Gastroesophageal sphincter (tissue), 4 donors: Measurements from ENCODE around the gene OMG. TPM values are rescaled to one million over a fixed set of nuclear protein-coding genes. Genes with fewer than 3 reads are reported as not detected.
A peak's percentile ranks its signal among the peaks of the same experiment; 100 is the strongest.

Experiments used
- ATAC-seq: fragments of 150-250 bp; one replicate; pipeline ENCODE4 v1.9.1; 2016; ENCODE audit warnings: mild to moderate bottlenecking, moderate library complexity
- H3K27ac ChIP-seq, 4 donors: fragments of 200-600 bp; sonication (generic) in 3 of 4; 1 replicate in 3 of 4; 2 replicates in 1 of 4; pipeline ENCODE4 v1.5.1; 2016 to 2019
- H3K27me3 ChIP-seq: fragments of 200-600 bp; sonication (generic); one replicate; pipeline ENCODE4 v1.5.1; 2019
- H3K36me3 ChIP-seq, 2 donors: fragments of 200-600 bp; sonication (generic); one replicate each; pipeline ENCODE4 v1.5.1; 2019; ENCODE audit warnings: control low read depth in 1 of 2
- H3K4me1 ChIP-seq, 3 donors: fragments of 200-600 bp; sonication (generic); 1 replicate in 2 of 3; 2 replicates in 1 of 3; pipeline ENCODE4 v1.5.1; 2016 to 2019; ENCODE audit warnings: control low read depth in 2 of 3
- H3K4me3 ChIP-seq, 2 donors: fragments of 200-600 bp; sonication (generic); one replicate each; pipeline ENCODE4 v1.5.1; 2019; ENCODE audit warnings: mild to moderate bottlenecking in 1 of 2, moderate library complexity in 1 of 2
- H3K9me3 ChIP-seq, 3 donors: fragments of 200-600 bp; sonication (generic); one replicate each; pipeline ENCODE4 v1.5.1; 2017 to 2019; ENCODE audit warnings: control low read depth in 2 of 3
- EP300 ChIP-seq: sonication (generic); formaldehyde crosslinking; IDR thresholded peaks from one replicate; pipeline ENCODE4 v1.6.1; 2017; ENCODE audit warnings: antibody characterized with exemption, mild to moderate bottlenecking
- POLR2A ChIP-seq, 2 donors: fragments of 450-650 bp; IDR thresholded peaks; one replicate each; pipeline ENCODE4 v1.6.1; 2017; ENCODE audit warnings: antibody characterized with exemption in 2 of 2, mild to moderate bottlenecking in 2 of 2, moderate library complexity in 1 of 2
- POLR2AphosphoS5 ChIP-seq: sonication (generic); formaldehyde crosslinking; IDR thresholded peaks from one replicate; pipeline ENCODE4 v1.6.1; 2017; ENCODE audit warnings: antibody characterized with exemption
- WGBS, 2 donors: methylation state at CpG; one replicate each; pipeline ENCODE4 v1.1.5; 2018; ENCODE audit warnings: low coverage in 1 of 2; 5-methylcytosine and 5-hydroxymethylcytosine counted together
- total RNA-seq, 4 donors: library from RNA; depleted of rRNA; stranded (reverse); fragments of >200 nt; gene quantifications; one replicate each; pipeline ENCODE4 v1.1.0, GENCODE V29; 2016
- TF ChIP-seq, protein P1 (sequence below), 4 experiments: fragments of 200-600 bp in 2 of 4; fragments of 450-650 bp in 2 of 4; sonication (generic) in 1 of 4; IDR thresholded peaks; one replicate each; pipeline ENCODE4 v1.5.1; 2017 to 2019; ENCODE audit warnings: antibody characterized with exemption in 4 of 4, mild to moderate bottlenecking in 2 of 4, moderate library complexity in 2 of 4

The OMG gene
- total RNA-seq, 4 donors from 2014 or later = not detected

DNA sequence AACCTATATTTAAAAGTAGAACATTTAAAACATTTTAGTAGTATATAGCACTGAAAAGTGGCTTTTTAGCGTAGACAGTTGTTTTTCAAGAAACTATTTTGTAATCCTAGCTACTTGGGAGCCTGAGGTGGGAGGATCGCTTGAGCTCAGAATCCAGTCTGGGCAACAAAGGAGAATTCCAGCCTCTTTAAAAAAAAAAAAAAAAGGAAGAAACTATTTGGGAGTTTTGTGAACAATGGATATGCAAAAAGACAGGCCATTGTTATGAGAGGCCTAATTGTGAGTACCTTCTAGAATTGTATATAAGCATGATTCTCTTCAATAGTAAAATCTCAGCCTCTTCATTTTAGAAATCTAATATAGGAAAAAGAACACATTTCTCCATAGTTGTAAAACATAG is 17.6 kb downstream of the OMG start:
- WGBS, 2 donors = 93 to 96% methylated on average over 2 of the region's 2 CpGs
- TF ChIP-seq, protein P1, sequence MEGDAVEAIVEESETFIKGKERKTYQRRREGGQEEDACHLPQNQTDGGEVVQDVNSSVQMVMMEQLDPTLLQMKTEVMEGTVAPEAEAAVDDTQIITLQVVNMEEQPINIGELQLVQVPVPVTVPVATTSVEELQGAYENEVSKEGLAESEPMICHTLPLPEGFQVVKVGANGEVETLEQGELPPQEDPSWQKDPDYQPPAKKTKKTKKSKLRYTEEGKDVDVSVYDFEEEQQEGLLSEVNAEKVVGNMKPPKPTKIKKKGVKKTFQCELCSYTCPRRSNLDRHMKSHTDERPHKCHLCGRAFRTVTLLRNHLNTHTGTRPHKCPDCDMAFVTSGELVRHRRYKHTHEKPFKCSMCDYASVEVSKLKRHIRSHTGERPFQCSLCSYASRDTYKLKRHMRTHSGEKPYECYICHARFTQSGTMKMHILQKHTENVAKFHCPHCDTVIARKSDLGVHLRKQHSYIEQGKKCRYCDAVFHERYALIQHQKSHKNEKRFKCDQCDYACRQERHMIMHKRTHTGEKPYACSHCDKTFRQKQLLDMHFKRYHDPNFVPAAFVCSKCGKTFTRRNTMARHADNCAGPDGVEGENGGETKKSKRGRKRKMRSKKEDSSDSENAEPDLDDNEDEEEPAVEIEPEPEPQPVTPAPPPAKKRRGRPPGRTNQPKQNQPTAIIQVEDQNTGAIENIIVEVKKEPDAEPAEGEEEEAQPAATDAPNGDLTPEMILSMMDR (IDR thresholded peaks at IDR 0.05) = no peak
- TF ChIP-seq POLR2AphosphoS5 (no peak), EP300 (no peak), POLR2A (IDR thresholded peaks at IDR 0.05) (no peak)

DNA sequence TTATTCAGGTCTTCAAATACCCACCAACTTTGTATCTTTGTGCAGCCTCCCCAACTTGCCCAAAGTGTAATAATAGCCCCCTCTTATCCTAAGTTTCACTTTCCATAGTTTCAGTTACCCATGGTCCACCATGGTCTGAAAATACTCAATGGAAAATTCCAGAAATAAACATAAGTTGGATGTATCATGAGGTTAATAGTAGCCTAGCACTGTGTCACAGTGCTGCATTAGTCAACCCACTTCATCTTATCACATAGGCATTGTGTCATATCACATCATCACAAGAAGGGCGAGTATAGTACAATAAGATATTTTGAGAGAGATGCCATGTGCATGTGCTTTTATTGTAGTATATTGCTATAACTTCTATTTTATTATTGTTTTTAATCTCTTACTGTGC is 21.9 kb downstream of the OMG start:
- no peak for ATAC-seq
- H3K4me3 ChIP-seq = no peak overlapping the region
- H3K36me3 ChIP-seq = peaks cover 0 to 34% of the 10 kb centered on the region in 2 donors
- H3K27ac ChIP-seq = no peak overlapping the region
- no peaks in the 10 kb centered on the region for H3K27me3 ChIP-seq
- no peak for TF ChIP-seq EP300
- TF ChIP-seq POLR2A (IDR thresholded peaks at IDR 0.05) = no peak
- TF ChIP-seq, protein P1 (IDR thresholded peaks at IDR 0.05) = no peak
- no peak for TF ChIP-seq POLR2AphosphoS5
- no peaks in the 10 kb centered on the region for H3K9me3 ChIP-seq
- peaks cover 0 to 18% (median 5%) of the 10 kb centered on the region in 3 donors for H3K4me1 ChIP-seq
- 100% methylated on average over 1 of the region's 1 CpG for WGBS, 2 donors

More for the DNA sequence above, 17.6 kb downstream of the OMG start:
- ATAC-seq = no peak
- Histone ChIP-seq H3K36me3 (peaks cover 0 to 46% of the 10 kb centered on the region in 2 donors), H3K4me3 (no peak overlapping the region), H3K4me1 (peaks cover 0 to 5% (median 0%) of the 10 kb centered on the region in 3 donors), H3K27ac (no peak overlapping the region), H3K9me3 (no peaks in the 10 kb centered on the region), H3K27me3 (no peaks in the 10 kb centered on the region)

DNA sequence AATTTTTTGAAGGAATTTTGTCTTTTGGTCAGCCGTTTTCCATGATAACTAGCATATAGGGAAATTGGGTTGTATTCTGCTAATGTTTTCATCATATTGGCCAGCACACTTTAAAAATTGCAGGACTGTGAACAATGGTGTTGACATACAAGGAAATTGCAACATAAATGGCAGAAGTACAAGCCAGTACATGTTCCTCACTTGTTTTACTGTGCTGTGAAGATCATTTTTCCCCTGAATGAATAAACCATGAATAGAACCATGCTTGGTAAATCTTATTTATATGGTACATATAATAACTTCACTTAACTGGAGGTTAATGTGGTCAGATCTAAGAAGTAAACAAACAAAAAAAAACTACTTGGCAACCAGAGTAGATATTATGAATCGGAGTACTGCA is 22.8 kb downstream of the OMG start:
- peak; percentile 81 for ATAC-seq
- Histone ChIP-seq H3K27me3 (no peaks in the 10 kb centered on the region), H3K4me1 (peaks cover 5 to 26% (median 5%) of the 10 kb centered on the region in 3 donors), H3K4me3 (no peak overlapping the region), H3K27ac (no peak overlapping the region), H3K36me3 (peaks cover 0 to 43% of the 10 kb centered on the region in 2 donors), H3K9me3 (no peaks in the 10 kb centered on the region)
- TF ChIP-seq EP300 = no peak
- TF ChIP-seq POLR2AphosphoS5 = peak; percentile 8
- WGBS, 2 donors = 61 to 77% methylated on average over 2 of the region's 2 CpGs

DNA sequence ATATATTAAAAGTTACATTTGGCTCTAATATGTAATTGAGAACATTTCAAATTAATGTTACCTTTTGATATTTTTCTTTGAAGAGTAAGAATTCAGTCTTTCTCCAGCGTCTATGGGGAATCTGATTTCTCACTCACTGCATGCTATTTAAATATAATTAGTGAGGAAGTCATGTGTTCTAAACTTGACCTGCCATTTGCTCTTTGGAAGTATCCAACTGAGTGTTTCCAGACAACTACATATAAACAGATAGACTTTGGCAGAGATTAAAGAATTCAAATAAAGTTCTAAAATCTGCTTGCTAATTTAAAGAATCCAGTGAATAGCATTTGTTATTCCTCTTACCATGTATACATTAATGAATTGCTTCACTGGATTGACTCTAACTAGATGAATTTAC is 23.5 kb downstream of the OMG start:
- Histone ChIP-seq H3K4me3 (no peak overlapping the region), H3K9me3 (no peaks in the 10 kb centered on the region), H3K27me3 (no peaks in the 10 kb centered on the region), H3K27ac (no peak overlapping the region), H3K4me1 (peaks cover 5 to 34% (median 5%) of the 10 kb centered on the region in 3 donors), H3K36me3 (peaks cover 0 to 42% of the 10 kb centered on the region in 2 donors)
- 15 to 25% methylated on average over 1 of the region's 1 CpG for WGBS, 2 donors
- TF ChIP-seq POLR2AphosphoS5 (no peak), POLR2A (IDR thresholded peaks at IDR 0.05) (no peak), EP300 (no peak)
- TF ChIP-seq, protein P1 (IDR thresholded peaks at IDR 0.05) = no peak
- ATAC-seq = no peak

DNA sequence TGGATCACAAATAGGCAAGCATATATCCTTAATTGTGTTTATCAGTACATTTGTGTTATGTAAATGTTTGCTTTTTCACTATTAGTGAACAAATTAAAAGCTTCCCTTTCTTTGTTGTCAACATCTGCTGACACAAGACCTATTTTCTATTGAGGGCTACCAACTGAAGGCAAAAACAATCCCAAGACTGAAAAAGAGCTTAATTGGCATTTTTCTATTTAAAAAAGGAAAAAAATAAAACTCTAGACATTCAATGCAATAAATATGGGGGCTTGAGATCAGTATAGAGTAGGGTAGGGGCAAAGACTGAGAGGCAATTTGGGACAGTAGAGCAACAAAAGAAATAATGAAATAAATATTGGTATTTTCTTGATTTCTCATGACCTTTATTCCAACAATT is 24.2 kb downstream of the OMG start:
- H3K36me3 ChIP-seq = peaks cover 0 to 47% of the 10 kb centered on the region in 2 donors
- peaks cover 5 to 34% (median 5%) of the 10 kb centered on the region in 3 donors for H3K4me1 ChIP-seq
- no peak for TF ChIP-seq POLR2A (IDR thresholded peaks at IDR 0.05)
- TF ChIP-seq, protein P1 (IDR thresholded peaks at IDR 0.05) = no peak
- TF ChIP-seq EP300 = no peak
- no peak for TF ChIP-seq POLR2AphosphoS5
- H3K4me3 ChIP-seq = no peak overlapping the region
- no peaks in the 10 kb centered on the region for H3K27me3 ChIP-seq
- no peaks in the 10 kb centered on the region for H3K9me3 ChIP-seq
- H3K27ac ChIP-seq = no peak overlapping the region
- no peak for ATAC-seq
